Uterus (tissue), 4 donors: ENCODE results near the gene FYN. TPM values are rescaled to one million over a fixed set of nuclear protein-coding genes. Genes with fewer than 3 reads are reported as not detected.

Source experiments
- DNase-seq, 2 donors: peaks; one replicate each; pipeline ENCODE4 v3.0.0-alpha.2; 2019 to 2020
- H3K27ac ChIP-seq, 2 donors: fragments of 200-600 bp; sonication (generic); 1 replicate in 1 of 2; 2 replicates in 1 of 2; pipeline ENCODE4 v1.5.1; 2016 to 2018
- H3K27me3 ChIP-seq, 2 donors: fragments of 200-600 bp; sonication (generic); one replicate each; pipeline ENCODE4 v1.5.1; 2018 to 2019; ENCODE audit warnings: control low read depth in 1 of 2
- H3K36me3 ChIP-seq, 2 donors: fragments of 200-600 bp; sonication (generic); one replicate each; pipeline ENCODE4 v1.5.1; 2019; ENCODE audit warnings: control low read depth in 1 of 2
- H3K4me1 ChIP-seq, 2 donors: fragments of 200-600 bp; sonication (generic); one replicate each; pipeline ENCODE4 v1.5.1; 2018 to 2019; ENCODE audit warnings: control low read depth in 1 of 2
- H3K4me3 ChIP-seq, 2 donors: fragments of 200-600 bp; sonication (generic); 1 replicate in 1 of 2; 2 replicates in 1 of 2; pipeline ENCODE4 v1.5.1; 2018 to 2019; ENCODE audit warnings: mild to moderate bottlenecking in 1 of 2
- H3K9me3 ChIP-seq, 2 donors: fragments of 200-600 bp; sonication (generic); one replicate each; pipeline ENCODE4 v1.5.1; 2019; ENCODE audit warnings: control low read depth in 1 of 2
- POLR2A ChIP-seq, 2 donors: fragments of 450-650 bp; IDR thresholded peaks; one replicate each; pipeline ENCODE4 v1.6.1; 2016; ENCODE audit warnings: antibody characterized with exemption in 2 of 2, mild to moderate bottlenecking in 1 of 2, moderate library complexity in 1 of 2
- intact Hi-C: fragments of 100-400 bp; cut with DNase I; formaldehyde crosslinking; loops from one replicate; pipeline ENCODE4 v1.15.1; 2023; ENCODE audit warnings: low total_unique reads
- total RNA-seq, 4 donors: library from RNA; depleted of rRNA in 3 of 4; stranded (reverse); fragments of >200 nt in 3 of 4; gene quantifications; one replicate each; pipeline versions ENCODE4 v1.1.0 to v1.2.4, GENCODE V29; 2014 to 2023
- TF ChIP-seq, protein P1 (sequence below), 4 experiments: fragments of 200-600 bp in 2 of 4; fragments of 450-650 bp in 2 of 4; sonication (generic) in 2 of 4; IDR thresholded peaks; one replicate each; pipeline ENCODE4 v1.5.1; 2016 to 2019; ENCODE audit warnings: antibody characterized with exemption in 4 of 4, mild to moderate bottlenecking in 2 of 4, moderate library complexity in 1 of 4
- donor health status: DM: yes; HTN: yes; CAD: no.

Gene FYN
- total RNA-seq, 4 donors from 2014 or later = 50.7 to 208 (median 135) TPM

DNA sequence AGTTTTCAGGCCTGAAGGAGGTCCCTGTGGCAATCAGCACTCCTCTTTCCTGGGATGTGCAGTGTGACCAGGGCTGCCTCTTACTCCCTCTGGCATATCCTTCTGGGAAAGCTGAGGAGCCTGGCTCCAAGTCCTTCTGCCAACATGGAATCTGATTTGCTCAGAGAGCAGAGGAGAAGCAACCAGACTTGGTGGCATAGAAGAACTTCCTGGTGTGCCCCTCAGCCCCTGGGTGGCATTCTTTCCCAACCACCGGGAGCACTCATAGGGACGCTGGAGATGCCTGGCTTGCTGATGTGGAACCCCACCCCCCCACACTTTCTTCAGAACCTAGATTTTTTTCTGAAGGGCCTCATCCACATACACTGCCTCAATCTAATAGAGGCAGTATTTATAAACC, 160.0 kb downstream of the FYN start:
- no peak overlapping the region for H3K4me3 ChIP-seq
- H3K9me3 ChIP-seq = no peaks in the 10 kb centered on the region
- TF ChIP-seq, protein P1, sequence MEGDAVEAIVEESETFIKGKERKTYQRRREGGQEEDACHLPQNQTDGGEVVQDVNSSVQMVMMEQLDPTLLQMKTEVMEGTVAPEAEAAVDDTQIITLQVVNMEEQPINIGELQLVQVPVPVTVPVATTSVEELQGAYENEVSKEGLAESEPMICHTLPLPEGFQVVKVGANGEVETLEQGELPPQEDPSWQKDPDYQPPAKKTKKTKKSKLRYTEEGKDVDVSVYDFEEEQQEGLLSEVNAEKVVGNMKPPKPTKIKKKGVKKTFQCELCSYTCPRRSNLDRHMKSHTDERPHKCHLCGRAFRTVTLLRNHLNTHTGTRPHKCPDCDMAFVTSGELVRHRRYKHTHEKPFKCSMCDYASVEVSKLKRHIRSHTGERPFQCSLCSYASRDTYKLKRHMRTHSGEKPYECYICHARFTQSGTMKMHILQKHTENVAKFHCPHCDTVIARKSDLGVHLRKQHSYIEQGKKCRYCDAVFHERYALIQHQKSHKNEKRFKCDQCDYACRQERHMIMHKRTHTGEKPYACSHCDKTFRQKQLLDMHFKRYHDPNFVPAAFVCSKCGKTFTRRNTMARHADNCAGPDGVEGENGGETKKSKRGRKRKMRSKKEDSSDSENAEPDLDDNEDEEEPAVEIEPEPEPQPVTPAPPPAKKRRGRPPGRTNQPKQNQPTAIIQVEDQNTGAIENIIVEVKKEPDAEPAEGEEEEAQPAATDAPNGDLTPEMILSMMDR (IDR thresholded peaks at IDR 0.05) = no peak
- no peak for TF ChIP-seq POLR2A (IDR thresholded peaks at IDR 0.05)
- no peaks in the 10 kb centered on the region for H3K4me1 ChIP-seq
- peak overlapping the region; percentile 62 to 76 for H3K27ac ChIP-seq
- no peak for DNase-seq
- intact Hi-C loops = loop anchor here (5.0 to 10.0 kb wide), 2 partner anchors 162 to 334 kb away; partner anchors contain the start of gene FYN
- H3K36me3 ChIP-seq = no peaks in the 10 kb centered on the region
- no peaks in the 10 kb centered on the region for H3K27me3 ChIP-seq

DNA sequence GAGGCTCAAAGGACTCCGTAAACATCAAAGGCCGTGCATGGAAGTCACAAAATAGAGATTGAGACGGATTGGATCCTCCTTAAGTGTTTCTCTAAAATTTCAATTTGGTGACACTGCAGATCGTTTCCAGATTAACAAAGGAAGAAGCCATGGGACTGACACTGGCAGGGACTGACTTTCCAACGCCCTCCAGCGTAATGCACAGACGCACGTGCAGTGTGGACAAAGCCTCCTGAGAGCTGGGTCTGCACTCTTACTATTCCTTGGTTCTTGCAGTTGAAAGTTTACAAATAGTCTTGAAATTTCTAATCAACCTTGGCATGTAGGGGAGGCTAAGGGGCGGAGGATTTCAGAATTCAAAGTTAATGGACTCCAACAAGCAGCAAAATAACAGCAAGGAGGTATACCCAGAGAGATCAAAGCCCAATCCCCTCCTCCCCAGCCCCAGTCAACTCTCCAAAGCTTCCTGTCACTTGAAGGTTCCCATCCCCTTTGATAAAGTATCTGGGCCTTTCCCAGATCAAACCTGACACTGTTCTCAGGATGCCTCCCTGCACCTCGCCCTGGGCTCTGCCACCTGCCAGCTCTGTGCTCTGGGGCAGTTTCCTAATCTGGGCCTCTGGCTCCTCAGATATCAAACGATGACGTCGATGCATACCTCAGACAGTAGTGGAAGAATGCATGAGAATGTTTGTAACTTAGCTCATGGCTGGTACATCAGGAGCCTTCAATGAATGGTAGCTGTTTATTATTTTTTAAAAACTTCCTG, 161.1 kb downstream of the FYN start:
- no peak for DNase-seq
- no peaks in the 10 kb centered on the region for H3K4me1 ChIP-seq
- no peak for TF ChIP-seq POLR2A (IDR thresholded peaks at IDR 0.05)
- TF ChIP-seq, protein P1 (IDR thresholded peaks at IDR 0.05) = no peak
- H3K9me3 ChIP-seq = no peaks in the 10 kb centered on the region
- no peaks in the 10 kb centered on the region for H3K27me3 ChIP-seq
- peak overlapping the region; percentile 62 to 76 for H3K27ac ChIP-seq
- no peaks in the 10 kb centered on the region for H3K36me3 ChIP-seq
- no peak overlapping the region for H3K4me3 ChIP-seq
- intact Hi-C loops = loop anchor here (2.0 to 10.0 kb wide), 3 partner anchors 163 to 335 kb away; partner anchors contain the start of gene FYN

DNA sequence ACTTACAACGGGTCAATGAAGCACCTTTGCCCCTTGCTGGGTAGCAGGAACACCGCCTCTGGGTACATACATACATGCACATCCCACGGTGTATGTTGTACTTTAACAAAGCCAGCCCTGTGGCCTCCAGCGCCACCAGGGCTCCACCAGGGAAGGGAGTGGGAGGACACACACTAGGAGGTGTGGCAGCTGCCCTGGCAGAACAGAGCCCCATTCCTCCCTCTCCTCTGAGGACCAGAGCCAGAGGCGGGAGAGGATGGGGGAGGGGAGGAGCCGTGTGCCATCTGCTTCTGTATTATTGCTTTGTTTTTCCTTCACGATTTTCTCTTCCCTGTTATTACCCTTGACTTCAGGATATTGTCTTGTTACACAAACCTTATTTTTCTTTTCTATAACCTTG, 161.8 kb downstream of the FYN start:
- peak overlapping the region; percentile 62 to 76 for H3K27ac ChIP-seq
- no peak overlapping the region for H3K4me3 ChIP-seq
- no peaks in the 10 kb centered on the region for H3K27me3 ChIP-seq
- no peaks in the 10 kb centered on the region for H3K4me1 ChIP-seq
- intact Hi-C loops = loop anchor here (2.0 to 10.0 kb wide), 3 partner anchors 163 to 336 kb away; partner anchors contain the start of gene FYN
- TF ChIP-seq, protein P1 (IDR thresholded peaks at IDR 0.05) = no peak
- no peak for TF ChIP-seq POLR2A (IDR thresholded peaks at IDR 0.05)
- H3K36me3 ChIP-seq = no peaks in the 10 kb centered on the region
- H3K9me3 ChIP-seq = no peaks in the 10 kb centered on the region
- no peak for DNase-seq

DNA sequence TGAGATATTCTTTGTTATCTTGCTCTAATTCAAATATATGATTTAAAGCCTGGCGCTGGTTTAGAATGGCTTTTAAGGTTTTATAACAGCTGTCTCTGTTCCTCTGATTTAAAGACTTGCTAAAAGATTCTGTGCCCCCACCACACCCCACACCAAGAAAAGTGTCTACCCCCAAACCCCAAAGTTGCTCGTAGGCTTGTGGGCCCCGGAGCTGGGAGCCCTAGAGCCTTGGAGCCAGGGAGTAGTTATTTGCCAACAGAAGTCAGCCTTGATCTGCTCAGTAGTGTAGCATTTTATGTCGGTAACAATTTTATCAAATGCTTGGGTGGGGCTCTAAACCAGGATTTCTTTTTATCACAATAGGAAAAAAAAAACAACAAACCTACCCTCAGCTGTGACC, 162.3 kb downstream of the FYN start:
- no peak for DNase-seq
- H3K36me3 ChIP-seq = no peaks in the 10 kb centered on the region
- no peaks in the 10 kb centered on the region for H3K9me3 ChIP-seq
- H3K27ac ChIP-seq = peak overlapping the region; percentile 62 to 76
- H3K4me3 ChIP-seq = no peak overlapping the region
- no peaks in the 10 kb centered on the region for H3K4me1 ChIP-seq
- TF ChIP-seq, protein P1 (IDR thresholded peaks at IDR 0.05) = no peak
- TF ChIP-seq POLR2A (IDR thresholded peaks at IDR 0.05) = no peak
- no peaks in the 10 kb centered on the region for H3K27me3 ChIP-seq
- intact Hi-C loops = loop anchor here (2.0 to 10.0 kb wide), 3 partner anchors 164 to 336 kb away; partner anchors contain the start of gene FYN

DNA sequence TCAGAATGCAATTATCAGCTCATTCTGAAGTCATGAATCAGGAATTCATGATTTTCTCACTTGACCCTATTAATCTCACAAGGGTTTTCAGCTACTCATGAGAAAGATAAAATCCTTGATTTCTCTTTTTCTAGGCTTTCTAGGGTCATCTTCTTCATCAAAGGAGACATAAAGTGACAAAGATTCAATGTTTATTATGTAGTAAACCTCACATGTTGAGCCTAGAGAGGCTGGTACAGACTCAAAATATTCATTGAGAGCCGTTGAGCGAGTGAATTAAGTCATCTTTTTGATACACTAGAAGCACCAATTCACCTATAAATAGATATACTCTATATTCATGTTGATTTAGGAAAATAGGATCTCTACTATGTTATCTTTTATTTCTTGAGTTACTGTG, 162.8 kb downstream of the FYN start:
- H3K36me3 ChIP-seq = no peaks in the 10 kb centered on the region
- no peak overlapping the region for H3K4me3 ChIP-seq
- no peaks in the 10 kb centered on the region for H3K27me3 ChIP-seq
- intact Hi-C loops = loop anchor here (2.0 to 10.0 kb wide), 3 partner anchors 164 to 337 kb away; partner anchors contain the start of gene FYN
- no peaks in the 10 kb centered on the region for H3K9me3 ChIP-seq
- H3K27ac ChIP-seq = peak overlapping the region; percentile 62 to 76
- DNase-seq = no peak
- H3K4me1 ChIP-seq = no peaks in the 10 kb centered on the region
- TF ChIP-seq, protein P1 (IDR thresholded peaks at IDR 0.05) = no peak
- no peak for TF ChIP-seq POLR2A (IDR thresholded peaks at IDR 0.05)
